B cell (primary cell): ENCODE data around the gene HDAC10. TPM values are rescaled to one million over a fixed set of nuclear protein-coding genes. Genes with fewer than 3 reads are reported as not detected.

Experiments
- ATAC-seq: fragments of 200-7000 bp; cut with Tn5 transposase; one replicate; pipeline ENCODE4 v1.10.0; 2021; ENCODE audit warnings: low read depth, mild to moderate bottlenecking, moderate number of reproducible peaks, moderate library complexity
- CTCF ChIA-PET: fragments of 350-600 bp; sonication (Branson Sonifier 250); formaldehyde crosslinking; loops from one replicate; lab custom pipeline; 2021; ENCODE audit warnings: antibody characterized with exemption, inconsistent platforms; lab: Charles Lee
- POLR2A ChIA-PET: fragments of 350-600 bp; sonication (Branson Sonifier 250); formaldehyde crosslinking; loops from one replicate; lab custom pipeline; 2021; ENCODE audit warnings: antibody characterized with exemption; lab: Charles Lee
- DNase-seq: peaks from one replicate; pipeline ENCODE4 v3.0.0; 2013
- H2AFZ ChIP-seq: 2 replicates; pipeline ENCODE4 v1.6.1; 2012; ENCODE audit warnings: mild to moderate bottlenecking, low read depth, low read length; ENCODE audit not compliant: insufficient read depth, poor library complexity, severe bottlenecking
- H3K27ac ChIP-seq, 2 donors: 1 replicate in 1 of 2; 2 replicates in 1 of 2; pipeline ENCODE4 v1.5.1; 2012 to 2013; ENCODE audit warnings: low read length in 2 of 2, mild to moderate bottlenecking in 2 of 2, moderate library complexity in 1 of 2
- H3K27me3 ChIP-seq, 4 experiments: fragments of 200-600 bp in 1 of 4; sonication (generic) in 1 of 4; replicated peaks in 1 of 4; 1 replicate in 2 of 4; 2 replicates in 2 of 4; pipeline versions ENCODE4 v1.6.1 to v1.7.0; 2013 to 2016; ENCODE audit warnings: low read length in 3 of 4, mild to moderate bottlenecking in 2 of 4, mixed read lengths in 1 of 4, moderate library complexity in 1 of 4; ENCODE audit not compliant: insufficient read depth in 4 of 4, control insufficient read depth in 3 of 4; ENCODE audit errors: control extremely low read depth in 1 of 4
- H3K36me3 ChIP-seq, 2 experiments: replicated peaks in 1 of 2; 1 replicate in 1 of 2; 2 replicates in 1 of 2; pipeline versions ENCODE4 v1.6.1 to v1.7.1; 2013; ENCODE audit warnings: low read length in 1 of 2; ENCODE audit not compliant: insufficient read depth in 2 of 2, control insufficient read depth in 1 of 2; ENCODE audit errors: control extremely low read depth in 1 of 2, extremely low read depth in 1 of 2
- H3K4me1 ChIP-seq, 2 donors: fragments of 200-600 bp in 1 of 2; sonication (generic) in 1 of 2; 1 replicate in 1 of 2; 2 replicates in 1 of 2; pipeline versions ENCODE4 v1.5.1 to v1.6.1; 2013 to 2017; ENCODE audit warnings: low read length in 2 of 2; ENCODE audit not compliant: control insufficient read depth in 2 of 2, insufficient read depth in 2 of 2
- H3K4me2 ChIP-seq: replicated peaks from 2 replicates; pipeline ENCODE3; 2012; ENCODE audit warnings: mild to moderate bottlenecking, low read depth, low read length; ENCODE audit not compliant: poor library complexity, severe bottlenecking
- H3K4me3 ChIP-seq, 5 experiments: fragments of 200-600 bp in 1 of 5; sonication (generic) in 1 of 5; 1 replicate in 3 of 5; 2 replicates in 2 of 5; pipeline versions ENCODE4 v1.5.1 to v1.7.0; 2011 to 2016; ENCODE audit warnings: low read length in 4 of 5, mild to moderate bottlenecking in 4 of 5, low read depth in 2 of 5, control low read depth in 1 of 5, moderate library complexity in 1 of 5; ENCODE audit not compliant: insufficient read depth in 1 of 5; ENCODE audit errors: control extremely low read depth in 1 of 5, extremely low read depth in 1 of 5
- H3K79me2 ChIP-seq: fragments of 200-600 bp; sonication (generic); one replicate; pipeline ENCODE4 v1.6.0; 2016; ENCODE audit warnings: low read length; ENCODE audit not compliant: control insufficient read depth, insufficient read depth
- H3K9ac ChIP-seq: fragments of 200-600 bp; sonication (generic); 2 replicates; pipeline ENCODE4 v1.6.1; 2017; ENCODE audit warnings: mild to moderate bottlenecking, low read length, moderate library complexity
- H3K9me3 ChIP-seq, 3 donors: one replicate each; pipeline versions ENCODE4 v1.6.1 to v1.7.1; 2013; ENCODE audit warnings: low read length in 2 of 3; ENCODE audit not compliant: control insufficient read depth in 2 of 3, insufficient read depth in 1 of 3; ENCODE audit errors: control extremely low read depth in 1 of 3
- H4K20me1 ChIP-seq: 2 replicates; pipeline ENCODE4 v1.6.0; 2012; ENCODE audit warnings: mild to moderate bottlenecking, low read length; ENCODE audit not compliant: insufficient read depth, control insufficient read depth, poor library complexity, severe bottlenecking
- H3K27ac Mint-ChIP-seq: one replicate; pipeline ENCODE4 v1.8.0; 2021; ENCODE audit warnings: mixed read lengths
- H3K27me3 Mint-ChIP-seq: one replicate; pipeline ENCODE4 v1.8.0; 2021; ENCODE audit warnings: mixed read lengths
- H3K4me1 Mint-ChIP-seq: one replicate; pipeline ENCODE4 v1.8.0; 2021; ENCODE audit warnings: mixed read lengths
- H3K4me3 Mint-ChIP-seq: one replicate; pipeline ENCODE4 v1.8.0; 2021; ENCODE audit warnings: mixed read lengths
- H3K9me3 Mint-ChIP-seq: one replicate; pipeline ENCODE4 v1.8.0; 2022; ENCODE audit warnings: mixed read lengths; ENCODE audit not compliant: insufficient read depth
- EZH2 ChIP-seq: IDR thresholded peaks from 2 replicates; pipeline ENCODE4 v1.6.1; 2012; ENCODE audit warnings: borderline replicate concordance, low read depth, mild to moderate bottlenecking, moderate library complexity, low read length; ENCODE audit not compliant: insufficient read depth, poor library complexity, severe bottlenecking
- WGBS: methylation state at CpG from one replicate; pipeline ENCODE4 v1.1.5; 2013; ENCODE audit warnings: missing lambda C conversion rate; ENCODE audit not compliant: insufficient coverage; 5-methylcytosine and 5-hydroxymethylcytosine counted together
- intact Hi-C: fragments of 100-400 bp; cut with micrococcal nuclease; formaldehyde crosslinking; loops from one replicate; pipeline ENCODE4 v1.10.0; 2022
- polyA plus RNA-seq: library from polyadenylated mRNA; depleted of rRNA; stranded (reverse); fragments of >200 nt; gene quantifications from 2 replicates; pipeline ENCODE4 v1.2.3, GENCODE V29; 2012
- total RNA-seq, 2 donors: library from RNA; stranded (reverse); fragments of 120-200 nt in 1 of 2; gene quantifications; 1 replicate in 1 of 2; 2 replicates in 1 of 2; pipeline versions ENCODE4 v1.2.3 to v1.2.4, GENCODE V29; 2013 to 2022
- TF ChIP-seq, protein P1 (sequence below): fragments of 200-600 bp; IDR thresholded peaks from one replicate; pipeline ENCODE4 v1.8.0; 2022; ENCODE audit warnings: antibody characterized with exemption, mild to moderate bottlenecking

Gene HDAC10
- total and polyA plus RNA-seq, 2 donors (not counting 1 experiment from before 2014, with no cell fraction given): 136 to 187 TPM

DNA sequence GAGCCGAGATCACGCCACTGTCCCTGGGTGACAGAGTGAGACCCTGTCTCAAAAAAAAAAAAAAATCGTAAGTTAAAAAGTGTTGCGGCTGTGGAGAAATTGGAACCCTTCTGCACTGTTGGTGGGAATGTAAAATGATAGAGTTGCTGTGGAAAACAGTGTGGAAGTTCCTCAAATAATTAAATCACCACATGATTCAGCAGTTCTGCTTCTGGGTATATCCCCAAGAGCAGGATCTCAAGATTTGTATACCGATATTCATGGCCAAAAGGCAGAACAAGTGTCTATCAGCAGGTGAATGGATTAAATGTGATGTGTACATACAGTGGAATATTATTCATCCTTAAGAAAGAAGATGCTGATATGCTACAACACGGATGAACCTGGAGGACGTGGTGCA, 46.5 kb downstream of the HDAC10 start:
- intact Hi-C loops: loop anchor here (10.0 kb wide), 1 partner anchor 440 kb away; no protein-coding TSS in a partner anchor
- Mint-ChIP-seq H3K27ac (no peak overlapping the region), H3K4me1 (peaks cover 44% of the 10 kb centered on the region), H3K9me3 (no peaks in the 10 kb centered on the region), H3K27me3 (no peaks in the 10 kb centered on the region), H3K4me3 (no peak overlapping the region)
- Histone ChIP-seq H3K36me3 (peaks cover 8 to 32% of the 10 kb centered on the region in 2 experiments), H3K79me2 (peaks cover 44% of the 10 kb centered on the region), H3K4me2 (no peak overlapping the region), H4K20me1 (peaks cover 43% of the 10 kb centered on the region), H3K4me1 (peaks cover 28 to 37% of the 10 kb centered on the region in 2 donors), H3K27me3 (no peaks in the 10 kb centered on the region), H3K9ac (no peak overlapping the region), H3K9me3 (no peaks in the 10 kb centered on the region), H3K27ac (no peak overlapping the region), H3K4me3 (no peak overlapping the region), H2AFZ (no peak overlapping the region)
- ATAC-seq (no peak), DNase-seq (no peak)
- no peak for TF ChIP-seq EZH2
- TF ChIP-seq, protein P1, sequence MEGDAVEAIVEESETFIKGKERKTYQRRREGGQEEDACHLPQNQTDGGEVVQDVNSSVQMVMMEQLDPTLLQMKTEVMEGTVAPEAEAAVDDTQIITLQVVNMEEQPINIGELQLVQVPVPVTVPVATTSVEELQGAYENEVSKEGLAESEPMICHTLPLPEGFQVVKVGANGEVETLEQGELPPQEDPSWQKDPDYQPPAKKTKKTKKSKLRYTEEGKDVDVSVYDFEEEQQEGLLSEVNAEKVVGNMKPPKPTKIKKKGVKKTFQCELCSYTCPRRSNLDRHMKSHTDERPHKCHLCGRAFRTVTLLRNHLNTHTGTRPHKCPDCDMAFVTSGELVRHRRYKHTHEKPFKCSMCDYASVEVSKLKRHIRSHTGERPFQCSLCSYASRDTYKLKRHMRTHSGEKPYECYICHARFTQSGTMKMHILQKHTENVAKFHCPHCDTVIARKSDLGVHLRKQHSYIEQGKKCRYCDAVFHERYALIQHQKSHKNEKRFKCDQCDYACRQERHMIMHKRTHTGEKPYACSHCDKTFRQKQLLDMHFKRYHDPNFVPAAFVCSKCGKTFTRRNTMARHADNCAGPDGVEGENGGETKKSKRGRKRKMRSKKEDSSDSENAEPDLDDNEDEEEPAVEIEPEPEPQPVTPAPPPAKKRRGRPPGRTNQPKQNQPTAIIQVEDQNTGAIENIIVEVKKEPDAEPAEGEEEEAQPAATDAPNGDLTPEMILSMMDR: no peak
- WGBS: 98% methylated on average over 4 of the region's 7 CpGs
- CTCF ChIA-PET: interaction anchor here (0.7 to 5.2 kb wide), 4 partner anchors 13 to 349 kb away, joined by 3 to 75 read pairs (median 4); no protein-coding TSS in a partner anchor
- POLR2A ChIA-PET: no interaction called here

DNA sequence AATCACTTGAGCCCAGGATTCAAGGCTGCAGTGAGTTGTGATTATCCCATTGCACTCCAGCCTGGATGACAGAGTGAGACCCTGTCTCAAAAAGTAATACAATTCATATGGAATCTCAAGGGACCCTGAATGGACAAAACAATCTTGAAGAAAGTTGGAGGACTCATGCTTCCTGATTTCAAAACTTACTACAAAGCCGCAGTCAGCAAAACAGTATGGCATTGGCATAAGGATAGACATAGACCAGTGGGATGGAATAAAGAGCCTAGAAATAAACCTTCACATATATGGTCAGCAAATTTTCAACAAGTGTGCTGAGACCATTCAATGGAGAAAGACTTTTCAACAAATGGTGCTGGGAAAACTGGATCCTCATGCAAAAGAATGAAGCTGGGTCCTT, 47.8 kb downstream of the HDAC10 start:
- Mint-ChIP-seq H3K27ac (no peak overlapping the region), H3K4me3 (no peak overlapping the region), H3K9me3 (no peaks in the 10 kb centered on the region), H3K27me3 (no peaks in the 10 kb centered on the region), H3K4me1 (peaks cover 43% of the 10 kb centered on the region)
- Histone ChIP-seq H3K9me3 (no peaks in the 10 kb centered on the region), H2AFZ (no peak overlapping the region), H3K4me2 (no peak overlapping the region), H3K4me3 (no peak overlapping the region), H3K9ac (no peak overlapping the region), H3K27me3 (no peaks in the 10 kb centered on the region), H4K20me1 (peaks cover 31% of the 10 kb centered on the region), H3K36me3 (peaks cover 8 to 24% of the 10 kb centered on the region in 2 experiments), H3K79me2 (peaks cover 45% of the 10 kb centered on the region), H3K27ac (no peak overlapping the region), H3K4me1 (peaks cover 27 to 35% of the 10 kb centered on the region in 2 donors)
- TF ChIP-seq, protein P1: no peak
- no peak for TF ChIP-seq EZH2
- ChIA-PET POLR2A (interaction anchor here (4.1 kb wide), 1 partner anchor 12 kb away, joined by 41 read pairs; no protein-coding TSS in a partner anchor), CTCF (interaction anchor here (1.5 kb wide), 1 partner anchor 12 kb away, joined by 5 read pairs; no protein-coding TSS in a partner anchor)
- intact Hi-C loops: loop anchor here (10.0 kb wide), 1 partner anchor 438 kb away; no protein-coding TSS in a partner anchor
- ATAC-seq: no peak
- no CpG with 5 or more reads among the region's 1 CpG for WGBS
- no peak for DNase-seq
